DND-41 (cell line): Measurements from ENCODE around the gene OAS1.

Experiments
- ATAC-seq: fragments of 200-7000 bp; cut with Tn5 transposase; 3 replicates; pipeline ENCODE4 v1.9.1; 2021; ENCODE audit warnings: low read depth; ENCODE audit not compliant: insufficient read depth
- DNase-seq: peaks from one replicate; pipeline ENCODE4 v3.0.0-alpha.2; 2020
- H2AFZ ChIP-seq: 2 replicates; pipeline ENCODE4 v1.6.0; 2012; ENCODE audit warnings: low read depth, low read length
- H3K27ac ChIP-seq: 2 replicates; pipeline ENCODE4 v1.5.1; 2012; ENCODE audit warnings: low read length, inconsistent platforms
- H3K27me3 ChIP-seq: fragments of 200-600 bp; sonication (generic); 2 replicates; pipeline ENCODE4 v1.6.0; 2012; ENCODE audit warnings: low read length, mild to moderate bottlenecking, inconsistent platforms; ENCODE audit not compliant: insufficient read depth, poor library complexity
- H3K36me3 ChIP-seq: 2 replicates; pipeline ENCODE4 v1.5.1; 2012; ENCODE audit warnings: low read length, inconsistent platforms; ENCODE audit not compliant: insufficient read depth
- H3K4me1 ChIP-seq: 2 replicates; pipeline ENCODE4 v1.5.1; 2012; ENCODE audit warnings: mild to moderate bottlenecking, low read length; ENCODE audit not compliant: insufficient read depth
- H3K4me2 ChIP-seq: 2 replicates; pipeline ENCODE4 v1.6.0; 2012; ENCODE audit warnings: mild to moderate bottlenecking, moderate library complexity, low read length, inconsistent platforms; ENCODE audit not compliant: insufficient read depth
- H3K4me3 ChIP-seq, 2 experiments: fragments of 200-600 bp in 1 of 2; shearing (Covaris generic) in 1 of 2; 2 replicates each; pipeline ENCODE4 v1.5.1; 2012 to 2016; ENCODE audit warnings: inconsistent platforms in 2 of 2, low read length in 2 of 2, mild to moderate bottlenecking in 2 of 2, low read depth in 1 of 2, moderate library complexity in 1 of 2
- H3K79me2 ChIP-seq: 2 replicates; pipeline ENCODE4 v1.6.0; 2012; ENCODE audit warnings: low read length, inconsistent platforms; ENCODE audit not compliant: insufficient read depth
- H3K9ac ChIP-seq: 2 replicates; pipeline ENCODE4 v1.6.0; 2012; ENCODE audit warnings: low read depth, mild to moderate bottlenecking, inconsistent platforms, low read length, moderate library complexity
- H3K9me3 ChIP-seq: 2 replicates; pipeline ENCODE4 v1.5.1; 2012; ENCODE audit warnings: low read length, moderate library complexity, mild to moderate bottlenecking, inconsistent platforms; ENCODE audit not compliant: insufficient read depth, severe bottlenecking
- H4K20me1 ChIP-seq: 2 replicates; pipeline ENCODE4 v1.6.0; 2012; ENCODE audit warnings: low read length; ENCODE audit not compliant: insufficient read depth
- CTCF ChIP-seq: IDR thresholded peaks from 2 replicates; pipeline ENCODE4 v1.5.1; 2012; ENCODE audit warnings: borderline replicate concordance, low read length, moderate library complexity, mild to moderate bottlenecking; ENCODE audit not compliant: poor library complexity, severe bottlenecking; ENCODE audit errors: extremely low read depth
- EZH2 ChIP-seq: IDR thresholded peaks from 3 replicates; pipeline ENCODE4 v1.6.1; 2012; ENCODE audit warnings: borderline replicate concordance, low read depth, mild to moderate bottlenecking, moderate library complexity, low read length, inconsistent platforms; ENCODE audit not compliant: severe bottlenecking

Gene OAS1

GRCh38 chr12:112906712-112907414 lies at the start of gene OAS1:
TSS of gene OAS1 (plus strand) at chr12:112906962. CDS start at chr12:112907040, 78 bp downstream.
- Histone ChIP-seq H3K27ac (peak within 1 kb of the TSS; percentile 73), H3K36me3 (no peaks in the 10 kb centered on the region), H3K79me2 (no peaks in the 10 kb centered on the region), H4K20me1 (no peaks in the 10 kb centered on the region), H3K9ac (peak within 1 kb of the TSS; percentile 54), H3K27me3 (no peaks in the 10 kb centered on the region), H3K4me3 (peak within 1 kb of the TSS; percentile 21 to 62; a peak in 3 of 4 replicates), H3K4me1 (peaks cover 54% of the 10 kb centered on the region), H3K9me3 (no peaks in the 10 kb centered on the region), H3K4me2 (peak within 1 kb of the TSS; percentile 82), H2AFZ (peak within 1 kb of the TSS; percentile 79)
- ATAC-seq (peak; percentile 98), DNase-seq (peak; percentile 74)
- TF ChIP-seq EZH2 (no peak), CTCF (peak; percentile 9)

- no peak overlapping the region for H3K4me2 ChIP-seq
- TF ChIP-seq EZH2 (no peak), CTCF (no peak)
- no peaks in the 10 kb centered on the region for H3K9me3 ChIP-seq
- no peak overlapping the region for H3K4me3 ChIP-seq
- H3K79me2 ChIP-seq, result no peaks in the 10 kb centered on the region
- no peaks in the 10 kb centered on the region for H4K20me1 ChIP-seq
- no peaks in the 10 kb centered on the region for H3K36me3 ChIP-seq
- H3K27ac ChIP-seq, result no peak overlapping the region
- H3K4me1 ChIP-seq, result no peaks in the 10 kb centered on the region
- H2AFZ ChIP-seq, result no peak overlapping the region
- no peak overlapping the region for H3K9ac ChIP-seq
- H3K27me3 ChIP-seq, result peaks cover 39% of the 10 kb centered on the region
- ATAC-seq (no peak), DNase-seq (no peak)
Measured at GRCh38 chr12:112859291-112859690, 47.5 kb upstream of the OAS1 start.

GRCh38 chr12:112860181-112860580 lies 46.6 kb upstream of the OAS1 start:
- DNase-seq (no peak), ATAC-seq (no peak)
- Histone ChIP-seq H3K9ac (no peak overlapping the region), H3K4me1 (no peaks in the 10 kb centered on the region), H3K79me2 (no peaks in the 10 kb centered on the region), H2AFZ (no peak overlapping the region), H4K20me1 (no peaks in the 10 kb centered on the region), H3K9me3 (no peaks in the 10 kb centered on the region), H3K27me3 (peaks cover 34% of the 10 kb centered on the region), H3K27ac (no peak overlapping the region), H3K4me3 (no peak overlapping the region), H3K36me3 (no peaks in the 10 kb centered on the region), H3K4me2 (no peak overlapping the region)
- TF ChIP-seq CTCF, result no peak
- TF ChIP-seq EZH2, result no peak
